Liver (tissue), 9 donors: ENCODE measurements around the gene POLR3GL. TPM values are rescaled to one million over a fixed set of nuclear protein-coding genes. Genes with fewer than 3 reads are reported as not detected.

Experiments used
- DNase-seq: peaks from one replicate; pipeline ENCODE4 v3.0.0-alpha.2; 2017; ENCODE audit warnings: low spot score
- H3K27ac ChIP-seq, 2 donors: one replicate each; pipeline ENCODE4 v1.7.0; 2013; ENCODE audit warnings: inconsistent platforms in 2 of 2, low read length in 2 of 2, control low read depth in 1 of 2, low read depth in 1 of 2, mild to moderate bottlenecking in 1 of 2
- H3K27me3 ChIP-seq, 4 donors: one replicate each; pipeline versions ENCODE4 v1.6.1 to v1.7.0; 2013; ENCODE audit warnings: low read length in 3 of 4, inconsistent platforms in 1 of 4, mild to moderate bottlenecking in 1 of 4, moderate library complexity in 1 of 4; ENCODE audit not compliant: control insufficient read depth in 4 of 4, insufficient read depth in 4 of 4
- H3K36me3 ChIP-seq, 4 donors: one replicate each; pipeline versions ENCODE4 v1.6.1 to v1.7.0; 2013; ENCODE audit warnings: low read length in 3 of 4, mild to moderate bottlenecking in 3 of 4, low read depth in 1 of 4, moderate library complexity in 1 of 4; ENCODE audit not compliant: control insufficient read depth in 4 of 4, insufficient read depth in 3 of 4
- H3K4me1 ChIP-seq, 4 donors: one replicate each; pipeline versions ENCODE4 v1.6.1 to v1.7.0; 2013; ENCODE audit warnings: low read length in 3 of 4, mild to moderate bottlenecking in 3 of 4, moderate library complexity in 1 of 4; ENCODE audit not compliant: control insufficient read depth in 4 of 4, insufficient read depth in 4 of 4
- H3K4me3 ChIP-seq, 3 donors: one replicate each; pipeline versions ENCODE4 v1.6.1 to v1.7.0; 2013; ENCODE audit warnings: low read length in 3 of 3, control low read depth in 1 of 3, low read depth in 1 of 3, mild to moderate bottlenecking in 1 of 3
- H3K9ac ChIP-seq, 2 donors: one replicate each; pipeline ENCODE4 v1.7.0; 2013; ENCODE audit warnings: low read length in 2 of 2, mild to moderate bottlenecking in 2 of 2, moderate library complexity in 2 of 2, control low read depth in 1 of 2, low read depth in 1 of 2
- H3K9me3 ChIP-seq, 4 donors: one replicate each; pipeline versions ENCODE4 v1.6.1 to v1.7.0; 2013; ENCODE audit warnings: low read length in 3 of 4; ENCODE audit not compliant: control insufficient read depth in 4 of 4
- ATF3 ChIP-seq: IDR thresholded peaks from 2 replicates; pipeline ENCODE4 v1.6.1; 2016; ENCODE audit warnings: antibody characterized with exemption
- CTCF ChIP-seq: fragments of 150-350 bp; IDR thresholded peaks from 2 replicates; pipeline ENCODE4 v1.5.1; 2017; ENCODE audit warnings: improper control_type of control experiment, low read depth, low read length; ENCODE audit not compliant: missing input control
- EGR1 ChIP-seq, 2 donors: IDR thresholded peaks; 2 replicates each; pipeline ENCODE4 v1.6.1; 2016 to 2018; ENCODE audit warnings: antibody characterized with exemption in 2 of 2, low read depth in 2 of 2
- FOXA1 ChIP-seq: IDR thresholded peaks from 2 replicates; pipeline ENCODE4 v1.6.1; 2016; ENCODE audit warnings: antibody characterized with exemption
- FOXA2 ChIP-seq: IDR thresholded peaks from 2 replicates; pipeline ENCODE4 v1.6.1; 2016; ENCODE audit warnings: antibody characterized with exemption
- GABPA ChIP-seq, 2 donors: IDR thresholded peaks in 1 of 2; conservative IDR thresholded peaks in 1 of 2; 2 replicates each; pipeline ENCODE4 v1.6.1; 2016; ENCODE audit warnings: antibody characterized with exemption in 2 of 2, mild to moderate bottlenecking in 1 of 2, moderate library complexity in 1 of 2
- HNF4A ChIP-seq, 2 donors: conservative IDR thresholded peaks; 2 replicates each; pipeline ENCODE4 v1.6.1; 2016; ENCODE audit warnings: antibody characterized with exemption in 2 of 2, mild to moderate bottlenecking in 2 of 2
- HNF4G ChIP-seq: IDR thresholded peaks from 2 replicates; pipeline ENCODE4 v1.6.1; 2016; ENCODE audit warnings: antibody characterized with exemption
- JUND ChIP-seq, 2 donors: IDR thresholded peaks; 2 replicates each; pipeline ENCODE4 v1.6.1; 2016; ENCODE audit warnings: antibody characterized with exemption in 2 of 2
- MAX ChIP-seq: IDR thresholded peaks from 2 replicates; pipeline ENCODE4 v1.6.1; 2016; ENCODE audit warnings: antibody characterized with exemption
- NR2F2 ChIP-seq: IDR thresholded peaks from 2 replicates; pipeline ENCODE4 v1.6.1; 2016; ENCODE audit warnings: antibody characterized with exemption
- RAD21 ChIP-seq, 2 donors: IDR thresholded peaks; 2 replicates each; pipeline ENCODE4 v1.6.1; 2016; ENCODE audit warnings: antibody characterized with exemption in 2 of 2, mild to moderate bottlenecking in 2 of 2
- REST ChIP-seq: IDR thresholded peaks from 2 replicates; pipeline ENCODE4 v1.6.1; 2016; ENCODE audit warnings: antibody characterized with exemption, mild to moderate bottlenecking
- RXRA ChIP-seq, 2 donors: IDR thresholded peaks; 2 replicates each; pipeline ENCODE4 v1.6.1; 2017 to 2018; ENCODE audit warnings: antibody characterized with exemption in 2 of 2, mild to moderate bottlenecking in 1 of 2
- SP1 ChIP-seq: IDR thresholded peaks from 2 replicates; pipeline ENCODE4 v1.6.1; 2018; ENCODE audit warnings: antibody characterized with exemption, mild to moderate bottlenecking
- TAF1 ChIP-seq: conservative IDR thresholded peaks from 2 replicates; pipeline ENCODE4 v1.6.1; 2016; ENCODE audit warnings: antibody characterized with exemption, mild to moderate bottlenecking
- YY1 ChIP-seq: IDR thresholded peaks from 2 replicates; pipeline ENCODE4 v1.6.1; 2016; ENCODE audit warnings: antibody characterized with exemption, mild to moderate bottlenecking
- ZBTB33 ChIP-seq: IDR thresholded peaks from 2 replicates; pipeline ENCODE4 v1.6.1; 2016; ENCODE audit warnings: antibody characterized with exemption
- WGBS: extraction: QIAGEN DNeasy Blood & Tissue Kit; methylation state at CpG from one replicate; pipeline ENCODE4 v1.1.7; 2013; 5-methylcytosine and 5-hydroxymethylcytosine counted together
- polyA plus RNA-seq, 2 donors: library from polyadenylated mRNA; stranded (reverse) in 1 of 2; unstranded in 1 of 2; fragments of 200-250 nt in 1 of 2; fragments of >200 nt in 1 of 2; fragmentation: Nextera tagmentation in 1 of 2; extraction: Ambion mirVana in 1 of 2; gene quantifications; one replicate each; pipeline versions ENCODE4 v1.2.1 to v1.2.3, GENCODE V29; 2013 to 2015
- total RNA-seq, 2 donors: library from RNA; depleted of rRNA; stranded (reverse); fragments of >200 nt; gene quantifications; one replicate each; pipeline ENCODE4 v1.2.3, GENCODE V29; 2014
- donor health status: healthy.
- donor health status: healthy.
- donor health status: healthy.
- donor health status: healthy.
- donor health status: healthy.

Gene POLR3GL
- total and polyA plus RNA-seq, 4 donors = 11.9 to 23.4 (median 16.2) TPM

- H3K4me1 ChIP-seq = peaks cover 9 to 23% (median 17%) of the 10 kb centered on the region in 4 donors
- H3K9ac ChIP-seq = no peak overlapping the region
- H3K36me3 ChIP-seq = no peaks in the 10 kb centered on the region
- peak overlapping the region; percentile 70 to 85 for H3K27ac ChIP-seq
- no peak overlapping the region for H3K4me3 ChIP-seq
- no peak for DNase-seq
- WGBS = 35% methylated on average over 7 of the region's 7 CpGs
- no peaks in the 10 kb centered on the region for H3K27me3 ChIP-seq
- TF ChIP-seq ATF3 (peak; percentile 95), YY1 (peak; percentile 92), EGR1 (IDR thresholded peaks at IDR 0.05; ENCODE audit: low read depth in 2 of 2) (peak in 1 of 2 donors; percentile 84), FOXA2 (peak; percentile 64), REST (peak; percentile 78), MAX (peak; percentile 84), SP1 (peak; percentile 83), CTCF (no peak), NR2F2 (no peak), ZBTB33 (peak; percentile 80), HNF4G (peak; percentile 80), TAF1 (peak; percentile 62), RXRA (IDR thresholded peaks at IDR 0.05) (peak; percentile 84 to 95), FOXA1 (peak; percentile 74), JUND (IDR thresholded peaks at IDR 0.05) (peak; percentile 70 to 90), RAD21 (IDR thresholded peaks at IDR 0.05) (peak; percentile 33 to 57), GABPA (IDR thresholded peaks at IDR 0.05 in 1 of 2, conservative IDR thresholded peaks at IDR 0.05 in 1 of 2) (peak in 1 of 2 donors; percentile 60), HNF4A (conservative IDR thresholded peaks at IDR 0.05) (peak; percentile 94 to 97)
- H3K9me3 ChIP-seq = no peaks in the 10 kb centered on the region
Measured at GRCh38 chr1:145972580-145972979, 8.1 kb downstream of the POLR3GL start.
